D721Med (cell line): ENCODE measurements around the gene DCAF7.

Experiments
- DNase-seq: peaks from one replicate; pipeline ENCODE4 v3.0.0; 2011; ENCODE audit warnings: low spot score; ENCODE audit not compliant: insufficient read length
- FAIRE-seq: peaks from 2 replicates; lab custom pipeline; 2011; peaks lifted over from hg19 to GRCh38; lab: Jason Lieb, UNC
- TF ChIP-seq, protein P1 (sequence below): IDR thresholded peaks from 2 replicates; pipeline ENCODE4 v1.5.1; 2012; ENCODE audit warnings: mild to moderate bottlenecking, control low read depth; ENCODE audit not compliant: insufficient read depth; ENCODE audit errors: missing control alignments

The DCAF7 gene

DNA sequence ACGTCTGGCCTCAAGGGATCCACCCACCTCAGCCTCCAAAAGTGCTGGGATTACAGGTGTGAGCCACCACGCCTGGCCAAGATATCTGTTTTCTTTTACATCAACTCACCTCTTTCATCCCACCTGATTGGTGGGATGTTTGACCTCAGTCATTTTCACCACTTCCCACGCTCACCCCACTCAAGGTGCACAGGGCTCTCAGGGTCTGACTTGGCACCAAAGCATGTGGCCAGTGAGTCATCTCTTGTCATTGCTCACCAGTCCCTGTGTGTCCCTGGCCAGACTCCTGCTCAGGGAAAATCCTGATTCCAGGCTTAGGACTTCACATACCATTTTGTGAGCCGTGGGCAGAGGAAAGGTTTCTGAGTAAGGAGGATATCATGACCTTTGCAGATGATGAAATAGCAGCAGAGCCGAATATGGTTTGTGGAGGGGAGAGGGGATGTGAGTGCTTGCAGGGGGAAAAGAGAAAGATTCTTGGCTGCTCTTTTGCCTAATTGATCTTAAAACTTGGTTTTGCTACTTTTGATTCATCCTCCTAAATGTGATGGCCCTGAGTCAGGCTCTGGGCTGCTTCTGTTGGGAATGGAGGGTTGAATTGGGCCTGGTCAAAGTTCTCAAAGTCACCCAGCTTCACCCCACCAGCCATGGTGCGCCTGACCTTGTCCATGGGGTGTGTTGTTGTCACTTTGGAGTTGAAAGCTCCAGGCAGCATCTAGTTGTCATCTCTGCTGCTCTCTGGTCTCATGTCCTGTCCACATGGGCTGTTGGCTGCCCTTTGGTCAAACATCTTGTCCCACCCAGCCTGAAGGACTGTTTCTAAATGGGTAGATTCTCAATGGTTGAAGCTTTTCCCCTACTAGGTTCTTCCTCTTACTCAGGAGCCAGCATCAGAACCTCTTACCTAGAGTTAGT is 33.1 kb upstream of the DCAF7 start:
- DNase-seq (no peak), FAIRE-seq (no peak)
- TF ChIP-seq, protein P1, sequence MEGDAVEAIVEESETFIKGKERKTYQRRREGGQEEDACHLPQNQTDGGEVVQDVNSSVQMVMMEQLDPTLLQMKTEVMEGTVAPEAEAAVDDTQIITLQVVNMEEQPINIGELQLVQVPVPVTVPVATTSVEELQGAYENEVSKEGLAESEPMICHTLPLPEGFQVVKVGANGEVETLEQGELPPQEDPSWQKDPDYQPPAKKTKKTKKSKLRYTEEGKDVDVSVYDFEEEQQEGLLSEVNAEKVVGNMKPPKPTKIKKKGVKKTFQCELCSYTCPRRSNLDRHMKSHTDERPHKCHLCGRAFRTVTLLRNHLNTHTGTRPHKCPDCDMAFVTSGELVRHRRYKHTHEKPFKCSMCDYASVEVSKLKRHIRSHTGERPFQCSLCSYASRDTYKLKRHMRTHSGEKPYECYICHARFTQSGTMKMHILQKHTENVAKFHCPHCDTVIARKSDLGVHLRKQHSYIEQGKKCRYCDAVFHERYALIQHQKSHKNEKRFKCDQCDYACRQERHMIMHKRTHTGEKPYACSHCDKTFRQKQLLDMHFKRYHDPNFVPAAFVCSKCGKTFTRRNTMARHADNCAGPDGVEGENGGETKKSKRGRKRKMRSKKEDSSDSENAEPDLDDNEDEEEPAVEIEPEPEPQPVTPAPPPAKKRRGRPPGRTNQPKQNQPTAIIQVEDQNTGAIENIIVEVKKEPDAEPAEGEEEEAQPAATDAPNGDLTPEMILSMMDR = no peak

DNA sequence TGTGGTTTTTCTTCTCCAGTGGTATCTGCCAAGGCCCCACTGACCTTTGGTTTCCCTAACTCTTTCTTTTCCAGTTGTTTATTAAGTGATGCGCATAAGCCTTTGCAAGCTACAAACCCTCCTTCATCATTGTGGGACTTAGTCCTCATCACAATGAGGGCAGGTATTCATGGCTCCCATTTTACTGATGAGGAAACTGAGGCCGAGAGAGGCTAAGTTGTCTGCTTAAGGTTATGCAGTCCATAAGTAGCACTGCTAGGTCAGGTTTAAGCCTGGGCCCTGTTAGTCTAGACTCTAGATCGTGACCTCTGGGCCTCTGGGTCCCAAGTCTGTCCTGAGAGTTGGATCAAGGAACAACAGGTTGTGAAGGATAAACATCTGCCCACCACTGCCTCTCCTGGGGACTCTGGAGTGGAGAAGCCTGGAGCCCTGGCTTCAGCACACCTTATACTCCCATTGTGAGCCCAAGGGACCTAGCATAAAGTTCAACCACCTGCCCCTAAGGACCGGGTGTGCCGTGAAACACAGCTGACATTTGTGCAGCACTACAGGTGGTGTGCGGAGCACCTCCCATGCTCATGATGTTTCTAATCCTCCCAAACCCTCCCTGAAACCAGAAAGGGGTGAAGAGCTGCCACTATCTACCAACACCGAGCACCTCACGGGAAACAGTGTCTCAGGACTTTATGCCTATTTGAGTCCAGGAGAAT is 32.3 kb upstream of the DCAF7 start:
- FAIRE-seq = no peak
- no peak for DNase-seq
- TF ChIP-seq, protein P1 = no peak

DNA sequence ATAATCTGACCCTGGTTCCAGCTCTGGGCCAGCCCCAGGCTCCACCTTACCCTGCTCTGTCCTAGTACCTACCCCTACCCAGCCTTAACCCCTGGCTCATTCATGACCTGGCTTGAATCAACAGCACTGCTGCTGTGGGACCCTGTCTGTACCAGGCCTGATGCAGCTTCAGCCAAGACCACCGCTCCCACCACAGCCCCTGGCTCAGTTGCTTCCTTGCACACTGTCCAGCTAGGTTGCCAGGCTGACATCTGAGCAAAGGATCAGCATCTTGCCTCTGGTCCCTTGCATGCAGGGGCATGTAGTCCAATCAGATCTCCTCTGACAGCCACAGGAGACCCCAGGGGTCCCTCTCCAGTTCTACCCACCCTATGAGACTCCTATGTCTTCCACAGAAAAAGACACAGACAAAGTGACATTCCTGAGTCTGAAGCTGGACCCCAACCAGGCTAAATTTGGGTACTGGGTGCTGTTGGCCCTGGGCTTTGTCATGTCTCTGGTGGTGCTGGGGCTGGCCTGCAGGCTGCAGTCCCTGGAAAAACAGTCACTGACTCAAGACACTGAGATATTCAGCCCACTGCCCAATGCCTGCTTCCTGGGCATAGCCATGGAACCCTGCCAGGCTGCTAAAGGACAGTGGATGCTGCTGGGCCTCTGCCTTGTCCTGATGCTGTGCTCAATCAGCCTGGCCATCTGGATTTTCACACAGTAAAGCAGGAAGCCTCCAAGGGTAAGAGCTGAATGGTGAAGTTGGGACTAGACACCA is 31.0 kb upstream of the DCAF7 start:
- FAIRE-seq = no peak
- TF ChIP-seq, protein P1 = no peak
- no peak for DNase-seq

DNA sequence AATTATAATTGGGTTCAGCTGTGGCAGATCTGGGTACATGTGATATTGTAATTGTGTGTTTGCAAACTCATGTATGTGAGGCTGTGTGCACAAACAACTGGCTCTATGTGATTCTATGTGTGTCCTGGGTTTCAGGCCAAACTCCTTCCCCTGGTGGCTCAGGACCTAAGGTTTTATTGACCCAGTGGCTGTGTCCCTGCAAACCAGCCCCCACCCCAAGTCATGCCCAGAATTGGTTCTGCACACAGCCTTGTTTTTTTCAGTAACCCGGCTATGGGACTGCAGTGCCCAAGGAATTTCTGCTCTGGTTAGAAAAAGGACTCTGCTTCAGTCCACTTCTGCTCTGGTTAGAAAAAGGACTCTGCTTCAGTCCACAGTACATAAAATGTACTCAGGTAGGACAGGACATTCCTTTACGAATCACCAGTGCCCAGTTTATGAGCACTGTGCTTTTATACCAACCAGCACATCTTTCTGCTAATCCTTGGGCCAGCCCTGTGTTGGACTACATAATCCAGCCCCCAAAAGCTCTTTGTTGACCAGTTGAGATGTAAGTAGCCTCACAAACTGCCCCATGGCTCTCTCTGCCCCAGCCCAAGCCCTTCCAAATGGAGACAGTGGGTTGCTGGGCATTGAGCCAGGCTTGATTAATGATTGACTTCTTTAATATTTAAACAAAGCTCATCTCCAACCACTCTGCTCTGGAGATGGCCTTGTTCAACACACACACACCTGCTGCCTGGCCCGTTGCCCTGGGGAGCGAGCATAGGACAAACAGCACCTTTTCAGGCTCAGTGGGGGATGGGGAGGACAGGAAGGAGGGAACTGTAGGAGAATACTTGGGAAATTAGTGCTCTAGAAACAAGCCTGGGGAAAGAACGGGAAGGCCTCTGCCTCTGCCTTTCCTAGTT is 30.1 kb upstream of the DCAF7 start:
- no peak for DNase-seq
- no peak for FAIRE-seq
- TF ChIP-seq, protein P1 = no peak

DNA sequence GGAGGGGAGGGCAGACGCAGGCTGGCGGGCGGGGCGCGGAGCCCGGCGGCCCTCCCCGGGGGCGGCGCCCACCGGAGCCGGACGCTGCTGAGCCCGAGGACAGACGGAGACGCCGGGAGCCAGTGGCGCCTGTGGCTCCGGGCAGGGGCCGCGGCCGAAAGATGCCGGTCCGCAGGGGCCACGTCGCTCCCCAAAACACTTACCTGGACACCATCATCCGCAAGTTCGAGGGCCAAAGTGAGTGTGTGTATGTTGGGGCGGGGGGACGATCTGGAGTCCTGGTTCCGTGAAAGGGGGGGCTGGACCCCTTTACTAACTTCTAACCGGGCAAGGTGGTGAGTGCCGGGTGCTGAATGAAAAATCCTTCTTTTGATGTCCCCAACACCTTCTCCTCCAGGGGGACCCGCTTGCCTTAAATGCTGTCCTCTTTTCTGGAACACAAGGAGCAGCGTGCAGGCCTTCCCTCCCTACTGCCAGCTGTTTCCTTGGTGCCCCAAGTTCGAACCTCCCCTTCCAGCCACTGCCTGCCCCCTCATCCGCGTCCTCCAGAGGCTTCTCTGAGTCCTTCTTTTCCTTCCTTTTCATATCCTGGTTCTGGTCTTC is 26.9 kb upstream of the DCAF7 start, which contains the start of gene KCNH6:
Gene KCNH6 (plus strand): TSS at position 106 of the 603 bp plus-strand sequence. CDS start 56 bp downstream, at position 162.
- DNase-seq (no peak), FAIRE-seq (no peak)
- TF ChIP-seq, protein P1 = peak; percentile 15

DNA sequence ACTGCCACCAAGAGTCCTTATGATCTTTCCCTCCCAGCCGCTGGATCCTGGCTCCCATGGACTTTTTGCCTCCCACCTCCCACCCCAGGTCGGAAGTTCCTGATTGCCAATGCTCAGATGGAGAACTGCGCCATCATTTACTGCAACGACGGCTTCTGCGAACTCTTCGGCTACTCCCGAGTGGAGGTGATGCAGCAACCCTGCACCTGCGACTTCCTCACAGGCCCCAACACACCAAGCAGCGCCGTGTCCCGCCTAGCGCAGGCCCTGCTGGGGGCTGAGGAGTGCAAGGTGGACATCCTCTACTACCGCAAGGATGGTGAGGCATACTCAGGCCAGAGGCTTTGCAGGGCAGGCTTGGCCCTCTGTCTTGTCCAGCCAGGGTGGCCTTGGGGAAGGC is 26.2 kb upstream of the DCAF7 start:
- FAIRE-seq (no peak), DNase-seq (no peak)
- TF ChIP-seq, protein P1 = no peak
